Cardiac muscle cell (in vitro differentiated cells and primary cell): ENCODE measurements around the gene SBNO1. TPM values are rescaled to one million over a fixed set of nuclear protein-coding genes. Genes with fewer than 3 reads are reported as not detected.
"Not testable (repeated sequence)": the region's sequence is repeated elsewhere in the genome, so short reads cannot be mapped to it uniquely, and the experiment has no call there.

Experiments
- DNase-seq, 2 donors: peaks; one replicate each; pipeline versions ENCODE4 v3.0.0 to v3.0.0-alpha.2; 2010 to 2017; ENCODE audit warnings: low read depth in 1 of 2, low spot score in 1 of 2
- H3K27ac ChIP-seq: fragments of 200-600 bp; sonication (generic); 2 replicates; pipeline ENCODE4 v1.5.1; 2016
- H3K27me3 ChIP-seq: fragments of 200-600 bp; sonication (generic); 2 replicates; pipeline ENCODE4 v1.6.0; 2016; ENCODE audit warnings: control low read depth
- H3K36me3 ChIP-seq: fragments of 200-600 bp; sonication (generic); 2 replicates; pipeline ENCODE4 v1.5.1; 2016; ENCODE audit warnings: control low read depth
- H3K4me1 ChIP-seq: fragments of 200-600 bp; sonication (generic); 2 replicates; pipeline ENCODE4 v1.8.1; 2017; ENCODE audit warnings: low read depth, mild to moderate bottlenecking, mixed run types
- H3K4me3 ChIP-seq: fragments of 200-600 bp; sonication (generic); 2 replicates; pipeline ENCODE4 v1.5.1; 2016; ENCODE audit warnings: mild to moderate bottlenecking
- H3K9me3 ChIP-seq: fragments of 200-600 bp; sonication (generic); 2 replicates; pipeline ENCODE4 v1.5.1; 2017; ENCODE audit warnings: low read depth, mild to moderate bottlenecking, control low read depth
- CTCF ChIP-seq: IDR thresholded peaks from 2 replicates; pipeline ENCODE4 v1.5.1; 2012; ENCODE audit warnings: low read depth, mild to moderate bottlenecking, low read length
- polyA plus RNA-seq: library from polyadenylated mRNA; unstranded; fragments of >200 nt; fragmentation: Nextera tagmentation; extraction: Ambion mirVana; gene quantifications from 2 replicates; pipeline ENCODE4 v1.2.1, GENCODE V29; 2016
- total RNA-seq: library from RNA; depleted of rRNA; stranded (reverse); fragments of >200 nt; gene quantifications from 2 replicates; pipeline ENCODE4 v1.2.3, GENCODE V29; 2016

SBNO1 gene
- total and polyA plus RNA-seq, 2 experiments from 2014 or later: 10.4 to 17.7 TPM

DNA sequence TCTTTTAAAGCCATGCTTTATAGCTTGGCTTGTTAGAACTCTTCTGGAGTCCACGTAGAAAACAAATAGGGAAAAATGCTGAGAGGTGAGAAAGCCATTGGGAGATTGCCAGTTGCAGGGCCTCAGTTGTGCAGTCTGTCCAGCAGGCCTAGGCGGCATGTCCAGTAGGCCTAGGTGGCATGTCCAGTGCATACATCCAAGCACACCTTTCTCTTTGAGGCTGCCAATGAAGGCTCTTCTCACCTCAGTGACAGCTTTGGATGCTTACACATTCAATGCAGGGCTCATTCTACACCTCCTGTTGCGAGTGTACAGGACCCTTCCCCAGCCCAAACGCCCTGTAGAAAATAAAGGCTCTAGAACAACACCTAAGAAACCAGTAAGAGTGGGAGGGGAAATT, 106.1 kb downstream of the SBNO1 start:
- peaks cover 63% of the 10 kb centered on the region for H3K36me3 ChIP-seq
- H3K9me3 ChIP-seq: no peaks in the 10 kb centered on the region
- no peaks in the 10 kb centered on the region for H3K27me3 ChIP-seq
- TF ChIP-seq CTCF: no peak
- H3K4me3 ChIP-seq: no peak overlapping the region
- H3K4me1 ChIP-seq: no peaks in the 10 kb centered on the region
- H3K27ac ChIP-seq: no peak overlapping the region
- DNase-seq: no peak

DNA sequence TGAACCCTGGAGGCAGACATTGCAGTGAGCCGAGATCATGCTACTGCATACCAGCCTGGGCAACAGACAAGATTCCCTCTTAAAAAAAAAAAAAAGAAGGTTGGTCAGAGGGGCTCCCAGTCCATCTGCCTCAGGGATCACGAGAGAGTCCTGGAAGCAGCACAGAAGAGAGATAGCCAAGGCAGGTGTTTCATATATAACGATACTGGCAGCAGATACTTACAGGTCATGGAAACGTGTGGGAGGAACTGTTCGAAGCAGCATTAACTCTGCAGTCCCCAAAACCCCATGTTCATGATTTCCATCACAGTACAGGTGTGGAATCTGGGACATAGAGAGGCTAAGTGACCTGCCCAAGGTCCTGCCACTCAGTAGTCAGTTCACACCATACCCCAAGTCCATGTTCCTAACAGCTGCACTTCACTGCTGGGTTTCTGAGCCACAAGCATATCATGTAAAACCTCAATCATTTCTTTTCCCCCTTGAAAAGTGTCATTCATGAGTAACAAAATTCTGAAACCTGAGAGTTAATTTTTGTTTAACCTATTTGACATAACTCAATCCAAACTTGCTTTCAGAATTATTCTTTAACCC, 109.7 kb downstream of the SBNO1 start:
- no peak for TF ChIP-seq CTCF
- H3K9me3 ChIP-seq: no peaks in the 10 kb centered on the region
- no peaks in the 10 kb centered on the region for H3K4me1 ChIP-seq
- DNase-seq: no peak
- H3K36me3 ChIP-seq: peaks cover 36% of the 10 kb centered on the region
- H3K27me3 ChIP-seq: no peaks in the 10 kb centered on the region
- no peak overlapping the region for H3K27ac ChIP-seq
- H3K4me3 ChIP-seq: no peak overlapping the region

DNA sequence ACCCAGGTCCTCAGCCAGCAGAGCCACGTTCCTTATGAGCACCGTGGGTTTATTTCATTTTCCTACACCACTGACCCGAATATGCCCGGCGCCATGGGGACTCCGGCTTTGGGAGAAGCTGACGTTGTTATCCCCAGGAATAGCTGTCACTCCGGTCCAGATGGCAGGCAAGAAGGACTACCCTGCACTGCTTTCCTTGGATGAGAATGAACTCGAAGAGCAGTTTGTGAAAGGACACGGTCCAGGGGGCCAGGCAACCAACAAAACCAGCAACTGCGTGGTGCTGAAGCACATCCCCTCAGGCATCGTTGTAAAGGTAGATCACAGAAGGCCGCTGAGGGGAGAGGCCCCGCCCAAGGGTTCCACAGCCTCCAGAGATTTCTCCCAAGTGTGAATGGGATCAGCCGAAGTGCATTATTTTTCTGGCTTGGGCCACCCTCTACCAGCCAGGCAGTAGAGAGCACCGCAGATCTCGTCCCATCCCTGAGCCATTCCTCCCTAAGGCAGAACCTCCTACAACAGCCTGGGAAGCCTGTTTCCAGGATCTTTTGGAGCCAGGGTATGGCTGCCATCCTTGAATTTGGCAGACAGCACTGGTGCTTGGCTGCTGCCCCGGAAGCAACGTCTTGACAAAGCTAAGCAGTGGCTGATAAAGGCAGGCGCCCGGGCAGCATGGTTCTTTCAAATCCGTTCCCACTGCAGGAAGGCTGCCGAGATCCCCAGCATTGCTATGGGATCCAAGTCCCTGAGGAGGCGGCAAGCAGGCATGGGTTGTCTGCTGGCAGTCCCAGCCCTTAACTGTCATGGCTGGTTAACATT, 110.8 kb downstream of the SBNO1 start:
- no peak for DNase-seq
- Histone ChIP-seq H3K36me3 (peaks cover 28% of the 10 kb centered on the region), H3K27me3 (no peaks in the 10 kb centered on the region), H3K27ac (no peak overlapping the region), H3K4me1 (no peaks in the 10 kb centered on the region), H3K9me3 (no peaks in the 10 kb centered on the region), H3K4me3 (no peak overlapping the region)
- TF ChIP-seq CTCF: no peak

- not testable (repeated sequence) for DNase-seq, H3K4me1 ChIP-seq, H3K4me3 ChIP-seq, H3K27ac ChIP-seq, H3K9me3 ChIP-seq, H3K27me3 ChIP-seq
- peaks cover 25% of the 10 kb centered on the region for H3K36me3 ChIP-seq
Observed at GRCh38 chr12:123252365-123252764, 112.3 kb downstream of the SBNO1 start.

- H3K4me3 ChIP-seq: no peak overlapping the region
Observed at GRCh38 chr12:123251403-123252076, 113.1 kb downstream of the SBNO1 start.

More at GRCh38 chr12:123251403-123252076, 113.1 kb downstream of the SBNO1 start:
- Histone ChIP-seq H3K36me3 (peaks cover 24% of the 10 kb centered on the region), H3K27ac (peak overlapping the region; percentile 74), H3K4me1 (no peaks in the 10 kb centered on the region), H3K9me3 (no peaks in the 10 kb centered on the region), H3K27me3 (no peaks in the 10 kb centered on the region)
- TF ChIP-seq CTCF: no peak
- DNase-seq: no peak
